H1 (cell line): Measurements from ENCODE around the gene SH2B2. TPM values are rescaled to one million over a fixed set of nuclear protein-coding genes. Genes with fewer than 3 reads are reported as not detected.

Experiments used
- KDM4A ChIP-seq: IDR thresholded peaks from one replicate; pipeline ENCODE4 v1.7.1; 2012; ENCODE audit warnings: low read depth, mild to moderate bottlenecking, moderate library complexity, low read length, inconsistent platforms; ENCODE audit not compliant: severe bottlenecking
- POU5F1 ChIP-seq: IDR thresholded peaks from 2 replicates; pipeline ENCODE4 v1.6.1; 2011; ENCODE audit warnings: low read depth, mild to moderate bottlenecking, low read length, moderate library complexity
- SP2 ChIP-seq: IDR thresholded peaks from 2 replicates; pipeline ENCODE4 v1.6.1; 2012; ENCODE audit warnings: mild to moderate bottlenecking, low read length, inconsistent platforms
- TEAD4 ChIP-seq: IDR thresholded peaks from 2 replicates; pipeline ENCODE4 v1.6.1; 2012; ENCODE audit warnings: low read depth, low read length, inconsistent platforms, mixed read lengths
- polyA plus RNA-seq, 7 experiments: library from polyadenylated mRNA; depleted of rRNA in 3 of 7; stranded (reverse) in 5 of 7; unstranded in 2 of 7; fragments of >200 nt in 5 of 7; fragments of 200-250 nt in 2 of 7; gene quantifications; 1 replicate in 5 of 7; 2 replicates in 1 of 7; 4 replicates in 1 of 7; pipeline versions ENCODE4 v1.2.1 to v1.2.3, GENCODE V29; 2011 to 2013; ENCODE audit warnings: missing spikeins in 2 of 7, mixed read lengths in 2 of 7
- total RNA-seq: library from RNA; stranded (reverse); fragmentation: NEBNext Ultra II Directional; extraction: Animal tissue kit (Norgen Biotek cat#: 25700); gene quantifications from 2 replicates; pipeline ENCODE4 v1.2.1, GENCODE V29; 2021

Gene SH2B2
- total and polyA plus RNA-seq, 2 of the 8 experiments (the other 6 are each of a cell fraction or from before 2014, with no cell fraction given), result 11.5 to 18.7 TPM

- TF ChIP-seq KDM4A (no peak), SP2 (no peak), POU5F1 (no peak), TEAD4 (no peak)
Measured at GRCh38 chr7:102295346-102296178, 8.9 kb downstream of the SH2B2 start (continued).
